ENCODE data around the gene USP10. TPM values are rescaled to one million over a fixed set of nuclear protein-coding genes. Genes with fewer than 3 reads are reported as not detected.
"Not testable (repeated sequence)": the region's sequence is repeated elsewhere in the genome, so short reads cannot be mapped to it uniquely, and the experiment has no call there.

The USP10 gene
- total RNA-seq, 2 experiments from 2014 or later: 82.9 to 88.3 TPM

DNA sequence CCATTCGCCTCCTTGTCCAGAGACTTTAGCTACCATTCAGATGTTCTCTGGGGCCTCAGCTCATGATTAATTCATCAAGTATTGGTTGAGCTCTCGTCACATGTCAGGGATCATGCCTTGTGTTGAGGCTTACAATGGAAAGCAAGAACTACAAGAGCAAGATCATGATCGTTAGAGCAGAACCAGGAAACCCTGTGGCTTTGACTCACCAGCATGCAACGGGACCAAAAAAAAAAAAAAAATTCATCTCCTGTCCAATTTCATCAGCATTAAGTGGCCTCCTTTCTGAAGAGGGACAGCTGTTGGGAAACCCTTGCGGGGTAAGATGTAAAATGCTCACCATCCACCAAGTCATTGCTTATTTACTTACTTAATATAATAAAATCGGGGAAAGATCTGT is 12.1 kb upstream of the USP10 start:
- Mint-ChIP-seq H3K9me3 (ENCODE audit: insufficient read depth) (no peaks in the 10 kb centered on the region), H3K36me3 (ENCODE audit: low read depth) (no peaks in the 10 kb centered on the region), H3K4me1 (ENCODE audit: low read depth) (peaks cover 16% of the 10 kb centered on the region), H3K4me3 (no peak overlapping the region), H3K27me3 (ENCODE audit: low read depth) (peaks cover 17% of the 10 kb centered on the region), H3K27ac (no peak overlapping the region)
- ChIA-PET POLR2A (interaction anchor here (1.5 kb wide), 1 partner anchor 13 kb away, joined by 5 read pairs; no protein-coding TSS in a partner anchor), CTCF (interaction anchor here (1.0 to 5.1 kb wide), 8 partner anchors 9 to 283 kb away, joined by 3 to 26 read pairs (median 4); no protein-coding TSS in a partner anchor)
- ATAC-seq (peak; percentile 27), DNase-seq (no peak)

DNA sequence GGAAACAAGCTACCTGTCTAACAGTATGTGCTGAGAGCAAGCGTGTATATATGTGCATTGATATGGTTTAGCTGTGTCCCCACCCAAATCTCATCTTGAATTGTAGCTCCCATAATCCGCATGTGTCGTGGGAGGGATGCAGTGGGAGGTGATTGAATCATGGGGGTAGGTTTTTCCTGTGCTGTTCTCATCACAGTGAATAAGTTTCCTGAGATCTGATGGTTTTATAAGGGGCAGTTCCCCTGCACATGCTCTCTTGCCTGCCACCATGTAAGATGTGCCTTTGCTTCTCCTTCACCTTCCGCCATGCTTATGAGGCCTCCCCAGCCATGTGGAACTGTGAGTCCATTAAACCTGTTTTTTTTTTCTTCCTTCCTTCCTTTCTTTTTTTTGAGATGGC is 11.6 kb upstream of the USP10 start:
- H3K4me3 Mint-ChIP-seq; DNase-seq; H3K36me3 Mint-ChIP-seq (ENCODE audit: low read depth); H3K27ac Mint-ChIP-seq; ATAC-seq; H3K9me3 Mint-ChIP-seq (ENCODE audit: insufficient read depth): not testable (repeated sequence)
- POLR2A ChIA-PET: interaction anchor here (1.5 kb wide), 1 partner anchor 13 kb away, joined by 5 read pairs; no protein-coding TSS in a partner anchor
- Mint-ChIP-seq H3K27me3 (ENCODE audit: low read depth) (peaks cover 17% of the 10 kb centered on the region), H3K4me1 (ENCODE audit: low read depth) (peaks cover 17% of the 10 kb centered on the region)
- CTCF ChIA-PET: interaction anchor here (1.0 to 5.1 kb wide), 8 partner anchors 9 to 283 kb away, joined by 3 to 26 read pairs (median 4); no protein-coding TSS in a partner anchor

DNA sequence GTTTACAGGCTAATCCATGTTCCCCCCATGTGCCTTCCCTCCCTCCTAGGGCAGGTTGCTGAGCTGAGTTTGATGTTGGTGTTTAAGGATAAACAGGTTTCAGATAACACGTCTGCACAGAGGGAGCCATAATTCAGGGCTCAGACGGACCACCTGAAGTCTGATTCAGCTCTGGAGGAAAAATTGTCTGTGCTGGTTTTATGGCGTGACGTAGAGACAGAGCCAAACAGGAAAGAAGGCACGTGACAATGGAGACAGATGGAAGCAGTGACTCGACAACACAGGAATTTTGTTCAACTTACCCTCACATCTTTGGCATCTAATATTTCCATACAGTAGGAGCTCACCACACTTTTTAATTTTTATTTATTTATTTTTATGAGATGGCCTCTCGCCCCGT is 10.7 kb upstream of the USP10 start:
- DNase-seq (no peak), ATAC-seq (no peak)
- ChIA-PET CTCF (interaction anchor here (3.7 kb wide), 1 partner anchor 17 kb away, joined by 16 read pairs; no protein-coding TSS in a partner anchor), POLR2A (no interaction called here)
- no peak overlapping the region for H3K4me3 Mint-ChIP-seq
- no peaks in the 10 kb centered on the region for H3K36me3 Mint-ChIP-seq (ENCODE audit: low read depth)
- H3K27me3 Mint-ChIP-seq (ENCODE audit: low read depth): peaks cover 17% of the 10 kb centered on the region
- H3K9me3 Mint-ChIP-seq (ENCODE audit: insufficient read depth): no peaks in the 10 kb centered on the region
- peaks cover 17% of the 10 kb centered on the region for H3K4me1 Mint-ChIP-seq (ENCODE audit: low read depth)
- H3K27ac Mint-ChIP-seq: no peak overlapping the region

DNA sequence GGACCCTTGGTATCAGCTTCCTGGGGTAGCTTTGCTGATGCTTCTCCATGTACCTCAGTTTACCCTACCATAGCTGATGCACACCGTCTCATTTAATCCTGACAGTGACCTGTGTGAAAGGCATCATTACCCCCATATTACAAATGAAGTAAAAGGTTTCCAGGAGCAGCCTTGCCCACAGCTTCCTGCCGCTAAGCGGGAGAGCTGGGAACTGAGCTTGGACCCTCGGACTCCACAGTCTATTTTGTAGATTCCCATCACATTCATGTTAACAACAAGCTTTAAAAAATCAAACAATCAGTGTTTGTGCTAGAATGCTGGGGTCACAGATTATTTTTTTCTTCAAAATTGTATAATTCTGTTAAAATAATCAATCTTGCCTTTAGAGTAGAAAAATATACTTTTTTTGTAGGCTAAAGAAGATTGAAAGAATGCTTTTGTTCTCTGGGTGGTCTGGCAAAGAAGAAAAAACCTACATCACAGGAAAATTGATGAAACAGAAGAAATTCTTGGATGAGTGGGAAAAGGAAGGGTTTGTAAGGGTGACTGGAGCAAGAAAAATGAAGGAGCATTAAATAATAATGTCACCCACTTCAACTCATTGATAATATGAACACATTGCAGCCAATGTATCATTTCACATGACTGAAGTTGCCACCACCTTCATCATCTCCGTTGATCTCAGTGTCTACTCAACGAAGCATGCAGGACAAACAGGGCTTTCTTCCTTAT is 9.5 kb upstream of the USP10 start:
- DNase-seq (no peak), ATAC-seq (no peak)
- Mint-ChIP-seq H3K27me3 (ENCODE audit: low read depth) (peaks cover 9% of the 10 kb centered on the region), H3K27ac (no peak overlapping the region), H3K36me3 (ENCODE audit: low read depth) (no peaks in the 10 kb centered on the region), H3K4me3 (no peak overlapping the region), H3K4me1 (ENCODE audit: low read depth) (peaks cover 17% of the 10 kb centered on the region), H3K9me3 (ENCODE audit: insufficient read depth) (no peaks in the 10 kb centered on the region)
- CTCF ChIA-PET: interaction anchor here (3.7 kb wide), 1 partner anchor 18 kb away, joined by 16 read pairs; no protein-coding TSS in a partner anchor
- POLR2A ChIA-PET: no interaction called here

DNA sequence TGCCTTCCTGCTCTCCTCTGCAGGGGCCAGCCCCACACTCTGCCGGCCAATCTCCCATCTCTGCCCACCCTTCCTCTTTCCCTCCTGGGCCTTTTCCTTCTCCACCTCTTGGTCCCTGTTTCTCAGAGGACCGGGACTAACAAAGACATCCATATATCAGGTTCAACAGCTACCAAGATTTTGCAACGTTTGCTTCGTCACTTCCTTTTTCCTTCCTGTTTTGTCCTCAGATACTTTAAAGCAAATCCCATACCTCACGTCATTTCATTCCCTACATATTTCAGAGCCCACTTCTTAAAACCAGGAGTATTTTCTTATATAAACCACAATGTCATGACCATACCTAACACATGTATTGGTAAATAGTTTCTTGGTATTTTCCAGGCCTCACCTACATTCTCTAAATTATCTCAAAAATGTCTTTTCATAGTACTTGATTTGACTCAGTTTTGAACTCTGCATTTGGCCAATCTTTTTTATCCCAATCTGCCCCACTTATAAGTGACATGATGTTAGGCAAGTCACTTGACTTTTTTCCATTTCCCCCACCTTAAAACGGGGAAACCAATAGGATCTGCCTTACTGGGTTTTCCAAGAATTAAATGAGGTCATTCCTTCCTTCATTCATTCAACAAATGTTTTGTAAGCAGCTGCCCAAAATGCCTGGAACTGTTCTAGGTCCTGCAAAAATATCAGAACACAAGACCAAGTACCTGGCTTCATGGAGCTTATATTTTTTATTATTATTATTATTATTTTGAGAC is 7.2 kb upstream of the USP10 start:
- no peaks in the 10 kb centered on the region for H3K36me3 Mint-ChIP-seq (ENCODE audit: low read depth)
- H3K27me3 Mint-ChIP-seq (ENCODE audit: low read depth): peaks cover 8% of the 10 kb centered on the region
- no peak overlapping the region for H3K27ac Mint-ChIP-seq
- POLR2A ChIA-PET: no interaction called here
- ATAC-seq: no peak
- H3K4me3 Mint-ChIP-seq: no peak overlapping the region
- DNase-seq: no peak
- no peaks in the 10 kb centered on the region for H3K9me3 Mint-ChIP-seq (ENCODE audit: insufficient read depth)
- H3K4me1 Mint-ChIP-seq (ENCODE audit: low read depth): peaks cover 11% of the 10 kb centered on the region
- CTCF ChIA-PET: interaction anchor here (0.8 to 2.7 kb wide), 2 partner anchors 12 to 20 kb away, joined by 3 to 13 read pairs; no protein-coding TSS in a partner anchor

DNA sequence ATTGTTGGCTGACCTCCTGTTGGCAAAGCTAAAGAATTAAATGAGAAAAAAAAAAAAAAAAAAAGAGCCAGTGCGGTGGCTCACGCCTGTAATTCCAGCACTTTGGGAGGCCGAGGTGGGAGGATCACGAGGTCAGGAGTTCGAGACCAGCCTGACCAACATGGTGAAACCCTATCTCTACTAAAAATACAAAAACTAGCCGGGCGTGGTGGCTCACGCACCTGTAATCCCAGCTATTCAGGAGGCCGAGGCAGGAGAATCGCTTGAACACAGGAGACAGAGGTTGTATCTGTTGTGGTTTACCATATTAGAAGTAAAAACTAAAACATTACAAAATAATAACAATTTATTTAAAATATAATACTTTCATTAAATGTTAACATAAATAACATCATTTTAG is 5.9 kb upstream of the USP10 start:
- H3K27ac Mint-ChIP-seq; H3K36me3 Mint-ChIP-seq (ENCODE audit: low read depth); H3K4me1 Mint-ChIP-seq (ENCODE audit: low read depth); H3K4me3 Mint-ChIP-seq; H3K9me3 Mint-ChIP-seq (ENCODE audit: insufficient read depth); CTCF ChIA-PET; DNase-seq; POLR2A ChIA-PET; ATAC-seq; H3K27me3 Mint-ChIP-seq (ENCODE audit: low read depth): not testable (repeated sequence)

DNA sequence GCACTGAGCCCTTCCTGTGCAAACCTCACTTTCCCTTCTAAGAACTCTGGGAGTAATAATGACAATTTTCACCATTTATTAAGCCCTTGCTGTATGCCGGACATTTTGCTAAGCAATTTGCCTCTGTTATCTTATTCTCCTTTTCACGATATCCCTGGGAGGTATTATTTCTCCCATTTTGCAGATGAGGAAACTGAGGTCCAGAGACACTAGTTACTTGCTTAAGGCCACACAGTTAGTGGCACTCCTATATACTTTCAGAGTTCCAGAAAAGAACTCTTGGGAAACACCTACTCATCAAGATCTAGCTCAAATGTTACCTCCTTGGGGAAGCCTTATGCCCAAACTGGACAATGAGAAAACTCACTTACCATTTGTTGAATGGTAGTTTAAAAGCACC is 4.8 kb upstream of the USP10 start:
- POLR2A ChIA-PET: interaction anchor here (1.2 kb wide), 1 partner anchor 53 kb away, joined by 4 read pairs; no protein-coding TSS in a partner anchor

DNA sequence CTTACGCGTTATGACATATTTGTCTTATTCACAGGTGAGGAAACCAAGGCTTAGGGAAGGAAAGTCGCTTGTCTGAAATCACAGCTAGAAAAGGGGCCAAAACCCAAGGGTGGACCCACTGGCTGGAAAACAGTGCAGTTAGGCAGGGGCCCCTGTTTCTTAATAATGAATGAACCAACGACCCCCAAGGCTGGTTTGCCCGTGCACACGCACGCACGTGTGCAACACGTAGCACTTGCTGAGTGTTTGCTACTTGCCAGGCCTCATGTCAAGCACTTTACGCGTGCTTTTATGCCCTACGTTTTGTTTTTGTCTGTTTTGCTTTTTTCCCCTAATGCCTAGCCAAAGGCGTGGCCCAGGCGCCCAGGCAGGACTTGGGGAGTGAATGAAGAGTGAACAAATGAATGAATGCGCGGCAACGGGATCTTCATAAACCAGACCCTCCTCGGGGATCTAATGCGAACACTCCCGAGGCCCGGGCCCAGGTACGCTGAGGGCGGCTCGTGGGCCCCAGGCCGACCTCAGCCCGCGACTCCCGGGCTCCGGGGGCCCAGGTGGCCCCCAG is 571 bp upstream of the USP10 start:
- ATAC-seq (no peak), DNase-seq (peak; percentile 27)
- Mint-ChIP-seq H3K4me1 (ENCODE audit: low read depth) (peaks cover 32% of the 10 kb centered on the region), H3K27ac (peak overlapping the region; percentile 83), H3K36me3 (ENCODE audit: low read depth) (peaks cover 2% of the 10 kb centered on the region), H3K4me3 (peak overlapping the region; percentile 76), H3K27me3 (ENCODE audit: low read depth) (no peaks in the 10 kb centered on the region), H3K9me3 (ENCODE audit: insufficient read depth) (no peaks in the 10 kb centered on the region)
- ChIA-PET POLR2A (no interaction called here), CTCF (no interaction called here)

More for the DNA sequence above, 4.8 kb upstream of the USP10 start:
- CTCF ChIA-PET: interaction anchor here (0.9 to 2.7 kb wide), 3 partner anchors 23 to 60 kb away, joined by 4 to 13 read pairs (median 12); no protein-coding TSS in a partner anchor
- ATAC-seq: no peak
- H3K27ac Mint-ChIP-seq: no peak overlapping the region
- no peaks in the 10 kb centered on the region for H3K9me3 Mint-ChIP-seq (ENCODE audit: insufficient read depth)
- no peaks in the 10 kb centered on the region for H3K36me3 Mint-ChIP-seq (ENCODE audit: low read depth)
- H3K27me3 Mint-ChIP-seq (ENCODE audit: low read depth): peaks cover under 1% of the 10 kb centered on the region
- peaks cover 14% of the 10 kb centered on the region for H3K4me1 Mint-ChIP-seq (ENCODE audit: low read depth)
- no peak for DNase-seq
- no peak overlapping the region for H3K4me3 Mint-ChIP-seq

DNA sequence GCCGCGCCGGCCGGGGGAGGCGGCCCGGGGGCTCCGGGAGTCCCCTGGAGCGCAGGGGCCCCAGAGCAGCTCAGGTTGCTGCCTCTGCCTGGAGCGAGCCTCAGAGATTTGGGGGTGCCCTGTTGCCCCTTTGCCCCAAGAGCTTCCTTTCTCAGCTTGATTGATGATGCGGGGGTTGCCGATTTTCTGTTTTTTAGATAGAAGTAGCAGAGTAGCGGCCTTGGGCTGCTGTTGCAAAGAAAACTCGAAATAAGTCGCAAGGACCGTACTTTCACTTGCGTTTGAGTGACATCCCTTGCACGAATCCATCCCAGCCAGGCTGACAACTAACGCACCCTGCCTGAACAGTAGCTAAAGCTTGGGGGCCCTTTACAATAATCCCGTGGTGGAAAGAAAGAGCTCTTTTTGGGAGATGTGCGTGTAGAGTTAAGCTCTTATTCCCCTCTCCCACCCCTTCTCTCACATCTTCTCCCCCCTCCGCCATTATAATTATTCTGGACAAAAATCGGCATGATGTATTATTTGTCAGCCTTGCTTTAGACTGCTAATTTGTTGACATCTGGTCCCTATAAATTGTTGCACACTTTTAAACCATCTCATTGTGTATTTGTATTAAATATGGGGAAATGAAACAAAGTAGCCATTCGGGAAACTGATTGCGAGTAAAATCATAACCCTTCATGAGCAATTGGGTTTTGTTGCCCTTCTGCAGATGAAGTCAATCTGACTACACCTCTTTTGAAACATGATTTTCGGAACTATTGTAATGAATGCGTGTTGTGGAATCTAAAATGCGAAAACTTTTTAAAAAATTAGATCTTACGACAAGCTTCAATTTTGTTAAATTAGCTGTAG is 873 bp downstream of the USP10 start:
- Mint-ChIP-seq H3K4me1 (ENCODE audit: low read depth) (peaks cover 43% of the 10 kb centered on the region), H3K9me3 (ENCODE audit: insufficient read depth) (no peaks in the 10 kb centered on the region)

DNA sequence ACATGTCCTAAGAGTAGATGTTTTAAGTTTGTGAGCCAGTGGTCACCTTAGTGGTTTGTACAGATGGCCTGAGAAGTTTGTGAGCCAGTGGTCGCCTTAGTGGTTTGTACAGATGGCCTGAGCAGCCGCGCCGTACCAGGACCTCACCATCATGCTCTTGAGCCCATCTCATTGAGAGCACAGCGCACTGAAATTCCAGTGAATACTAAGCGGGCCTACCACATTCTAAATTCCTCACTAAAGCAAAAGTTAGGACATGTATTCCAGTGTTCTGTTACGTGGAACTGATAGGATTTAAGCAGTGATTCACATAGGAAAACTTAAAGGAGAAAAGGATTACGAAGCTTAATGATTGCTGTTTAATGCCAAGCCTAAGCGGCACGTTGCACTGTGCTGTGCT is 3.9 kb downstream of the USP10 start:
- CTCF ChIA-PET: interaction anchor here (0.8 to 4.3 kb wide), 7 partner anchors 10 to 81 kb away, joined by 3 to 32 read pairs (median 4); no protein-coding TSS in a partner anchor
- no peak overlapping the region for H3K4me3 Mint-ChIP-seq
- POLR2A ChIA-PET: interaction anchor here (0.9 kb wide), 1 partner anchor 12 kb away, joined by 3 read pairs; no protein-coding TSS in a partner anchor
- no peak for ATAC-seq
- DNase-seq: no peak
- no peaks in the 10 kb centered on the region for H3K9me3 Mint-ChIP-seq (ENCODE audit: insufficient read depth)
- H3K4me1 Mint-ChIP-seq (ENCODE audit: low read depth): peaks cover 47% of the 10 kb centered on the region
- peaks cover 2% of the 10 kb centered on the region for H3K36me3 Mint-ChIP-seq (ENCODE audit: low read depth)
- no peaks in the 10 kb centered on the region for H3K27me3 Mint-ChIP-seq (ENCODE audit: low read depth)
- no peak overlapping the region for H3K27ac Mint-ChIP-seq

More for the DNA sequence above, 873 bp downstream of the USP10 start:
- DNase-seq (peak; percentile 66), ATAC-seq (peak; percentile 53)
- Mint-ChIP-seq H3K27me3 (ENCODE audit: low read depth) (no peaks in the 10 kb centered on the region), H3K27ac (peak overlapping the region; percentile 93), H3K4me3 (peak overlapping the region; percentile 98), H3K36me3 (ENCODE audit: low read depth) (peaks cover 2% of the 10 kb centered on the region)
- POLR2A ChIA-PET: interaction anchor here (0.7 to 1.5 kb wide), 7 partner anchors 12 to 87 kb away, joined by 3 to 7 read pairs (median 5); partner anchors contain the start of gene KLHL36
- CTCF ChIA-PET: interaction anchor here (0.7 to 2.2 kb wide), 17 partner anchors 13 to 195 kb away, joined by 3 to 34 read pairs (median 4); no protein-coding TSS in a partner anchor

DNA sequence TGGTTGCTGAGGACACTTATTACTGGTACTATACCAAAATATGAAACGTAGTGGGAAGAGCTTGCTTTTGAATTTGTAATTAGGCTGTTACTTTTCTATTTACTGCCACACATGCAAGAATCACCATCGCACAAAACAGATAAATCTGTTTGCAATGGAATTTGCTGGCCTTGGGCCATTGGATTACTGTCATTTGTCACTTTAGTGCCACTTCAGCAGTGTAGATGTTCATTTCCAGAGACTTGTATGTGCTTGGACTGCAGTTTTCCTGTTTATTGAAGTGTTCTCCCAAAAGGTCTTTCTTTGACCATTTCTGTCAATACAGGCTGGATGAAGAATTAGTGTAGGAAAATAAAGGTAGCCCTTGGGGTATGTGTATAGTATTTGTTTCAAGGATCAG is 4.5 kb downstream of the USP10 start:
- Mint-ChIP-seq H3K36me3 (ENCODE audit: low read depth) (peaks cover 2% of the 10 kb centered on the region), H3K4me3 (no peak overlapping the region)

More for the DNA sequence above, 4.5 kb downstream of the USP10 start:
- ATAC-seq (no peak), DNase-seq (no peak)
- peaks cover 45% of the 10 kb centered on the region for H3K4me1 Mint-ChIP-seq (ENCODE audit: low read depth)
- H3K9me3 Mint-ChIP-seq (ENCODE audit: insufficient read depth): no peaks in the 10 kb centered on the region
- POLR2A ChIA-PET: no interaction called here
- no peaks in the 10 kb centered on the region for H3K27me3 Mint-ChIP-seq (ENCODE audit: low read depth)
- CTCF ChIA-PET: interaction anchor here (1.1 to 4.3 kb wide), 4 partner anchors 10 to 34 kb away, joined by 4 to 32 read pairs (median 6); no protein-coding TSS in a partner anchor
- H3K27ac Mint-ChIP-seq: no peak overlapping the region

All from activated CD8-positive, alpha-beta T cell treated with anti-CD3 and anti-CD28 coated beads, Interleukin-2, amount 10 ng/mL, durations not matched to agents 7 days and 5 days (primary cell).